Endometrial microvascular endothelial cells (primary cell): ENCODE data around the gene GRIK2. TPM values are rescaled to one million over a fixed set of nuclear protein-coding genes. Genes with fewer than 3 reads are reported as not detected.

ENCODE experiments used
- in situ Hi-C: cut with HindIII; loops from 2 replicates; pipeline ENCODE4 v1.10.0; 2017; ENCODE audit warnings: low sequenced_read_pairs, low pct_unique_long_range_greater_than_20kb; ENCODE audit errors: inconsistent ontology term
- total RNA-seq: library from RNA; depleted of rRNA; stranded (reverse); fragments of >200 nt; gene quantifications from one replicate; pipeline ENCODE4 v1.2.3, GENCODE V29; 2015; ENCODE audit errors: inconsistent ontology term

GRIK2 gene
- total RNA-seq, 1 donor from 2014 or later = under 0.01 TPM

DNA sequence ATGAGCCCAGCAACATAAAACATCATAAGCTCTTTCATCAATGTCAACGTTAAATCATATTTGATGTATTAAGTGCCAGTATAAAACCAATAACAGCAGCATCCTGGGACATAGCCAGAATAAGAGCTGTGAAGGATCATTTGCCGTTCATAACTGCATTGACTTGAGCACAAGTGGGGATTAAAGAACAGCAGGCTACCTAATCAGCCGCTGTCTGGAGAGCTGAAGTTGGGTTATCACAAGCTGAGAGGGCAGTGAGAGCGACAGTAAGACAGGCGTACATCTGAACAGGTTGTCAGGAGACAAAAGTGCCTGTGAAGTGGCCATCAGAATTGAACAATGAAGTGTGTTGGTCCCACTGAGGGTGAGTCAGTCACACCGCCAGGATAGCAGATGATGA is 269.6 kb downstream of the GRIK2 start:
- in situ Hi-C loops = no loop called here

DNA sequence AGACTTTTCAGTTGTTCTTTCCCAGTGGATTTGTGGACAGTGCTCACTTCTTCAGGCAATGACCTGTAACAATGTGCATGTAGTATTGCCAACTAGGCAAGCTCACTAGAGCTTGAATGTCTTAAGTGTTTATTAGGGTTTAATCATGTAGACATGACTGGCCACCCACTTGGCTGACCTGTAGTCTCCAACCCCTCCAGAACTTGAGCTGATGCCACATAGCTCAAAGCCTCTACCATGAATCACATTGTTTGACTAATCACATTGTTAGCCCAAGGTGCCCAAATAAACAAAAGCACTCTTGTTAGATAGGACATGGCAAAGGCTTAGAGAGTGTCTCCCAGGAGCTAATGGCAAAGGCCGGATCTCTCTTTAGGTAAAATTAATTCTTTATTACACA is 272.7 kb downstream of the GRIK2 start:
- in situ Hi-C loops = no loop called here

DNA sequence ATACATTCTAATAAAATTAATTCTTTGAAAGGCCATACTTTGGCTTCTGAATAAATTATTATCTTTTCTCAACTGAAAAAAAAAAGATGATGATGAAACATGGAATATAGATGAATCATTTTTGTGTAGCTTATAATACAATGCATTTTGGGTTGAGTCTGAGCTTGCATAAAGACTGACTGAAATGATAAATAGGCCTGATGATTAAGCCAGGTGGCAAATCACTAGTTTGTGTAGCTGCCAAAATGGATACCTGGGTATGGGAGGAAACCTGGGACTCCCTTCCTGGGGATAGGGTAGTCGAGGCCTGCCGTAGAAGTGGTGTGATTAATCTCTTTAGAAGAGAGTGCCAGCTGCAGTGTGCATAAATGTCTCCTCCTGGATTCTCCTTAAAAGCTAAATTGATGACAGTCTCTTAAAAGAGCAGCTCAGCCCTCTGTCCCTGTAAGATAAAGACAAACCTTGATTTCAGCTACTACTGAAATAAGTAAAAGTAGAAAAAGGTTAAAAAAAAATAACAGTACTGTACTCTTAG is 275.1 kb downstream of the GRIK2 start:
- in situ Hi-C loops = no loop called here

DNA sequence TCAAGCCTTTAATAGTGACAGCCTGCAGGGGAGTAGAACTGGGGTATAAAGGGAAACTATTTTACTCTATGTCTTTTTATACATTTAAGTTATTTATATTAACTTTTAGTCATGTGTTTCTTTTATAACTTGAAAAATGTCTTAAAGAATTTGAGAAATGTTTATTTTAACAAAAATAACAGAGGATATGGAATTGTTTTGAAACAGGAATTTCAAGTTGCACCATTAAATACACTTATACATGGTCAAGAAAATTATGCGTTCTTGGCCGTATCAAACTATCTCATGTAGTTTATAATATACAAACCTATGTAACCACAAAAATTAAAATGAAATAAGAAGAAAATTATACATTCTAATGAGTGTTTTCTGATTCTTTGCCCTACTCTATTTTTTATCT is 282.7 kb downstream of the GRIK2 start:
- in situ Hi-C loops = no loop called here

DNA sequence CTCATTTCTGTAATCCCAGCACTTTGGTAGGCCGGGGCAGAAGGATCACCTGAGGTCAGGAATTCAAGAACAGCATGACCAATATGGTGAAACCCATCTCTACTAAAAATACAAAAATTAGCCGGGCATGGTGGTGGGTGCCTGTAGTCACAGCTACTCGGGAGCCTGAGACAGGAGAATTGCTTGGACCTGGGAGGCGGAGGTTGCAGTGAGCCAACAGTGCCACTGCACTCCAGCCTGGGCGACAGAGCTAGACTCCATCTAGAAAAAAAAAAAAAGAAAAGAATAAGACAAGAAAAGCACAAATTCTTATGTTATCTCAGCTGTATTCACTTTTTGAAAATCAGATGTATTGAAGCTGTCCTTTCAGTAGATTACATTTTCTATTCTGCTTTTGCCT is 289.4 kb downstream of the GRIK2 start:
- in situ Hi-C loops = no loop called here

DNA sequence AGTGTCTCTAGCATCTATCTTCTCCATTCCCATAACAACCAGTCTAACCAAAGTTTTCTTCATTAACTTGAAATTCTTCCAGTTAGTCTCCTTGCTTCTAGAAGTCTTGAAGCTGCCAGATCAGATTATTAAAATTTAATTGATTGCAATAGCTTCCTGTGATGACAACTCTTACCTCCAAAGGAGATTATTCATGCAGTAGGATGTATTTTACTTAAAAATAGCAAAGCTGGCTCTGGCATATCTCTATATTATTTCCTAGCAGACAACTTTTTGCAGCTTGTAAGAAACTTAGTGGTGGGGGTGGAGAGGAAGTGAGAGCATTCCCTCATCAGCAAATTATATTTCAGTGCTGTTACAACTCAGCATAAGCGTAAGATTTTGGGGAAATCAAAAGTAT is 290.4 kb downstream of the GRIK2 start:
- in situ Hi-C loops = no loop called here

DNA sequence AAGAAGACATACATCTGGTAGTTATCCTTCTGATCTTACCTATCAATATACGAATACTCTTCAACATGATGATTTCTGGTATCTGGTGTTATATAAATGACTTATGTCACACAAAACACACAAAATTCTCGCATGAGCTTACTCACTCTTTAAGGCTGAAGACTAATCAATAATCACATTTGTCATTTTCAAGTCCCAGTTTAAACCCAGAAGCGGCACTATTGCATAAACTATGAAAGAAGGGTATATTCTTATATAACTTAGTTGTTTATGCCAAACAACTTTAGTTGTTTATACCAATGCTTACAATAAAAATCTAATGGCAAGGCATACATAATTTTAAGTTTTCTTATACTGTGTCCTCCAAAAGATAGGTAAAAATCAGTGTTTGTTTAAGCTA is 293.1 kb downstream of the GRIK2 start:
- in situ Hi-C loops = no loop called here

DNA sequence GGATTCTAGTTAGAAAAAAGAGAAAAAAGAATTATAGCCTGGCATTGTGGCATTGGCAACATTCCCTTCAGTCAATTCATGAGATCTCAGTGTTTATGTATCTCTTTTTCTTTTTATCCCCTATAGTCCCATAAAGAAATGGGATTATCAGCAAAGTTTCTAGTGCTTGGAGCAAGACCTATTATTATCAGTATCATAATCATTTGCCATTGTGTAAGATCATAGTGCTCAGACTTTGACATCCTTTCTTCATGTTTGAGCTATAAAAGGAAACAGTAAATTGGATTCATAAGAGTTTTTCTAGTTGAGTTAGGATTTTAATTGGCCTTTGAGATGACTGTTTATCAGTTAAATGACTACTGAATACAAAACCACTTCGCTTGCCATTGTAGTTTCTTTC is 295.6 kb downstream of the GRIK2 start:
- in situ Hi-C loops = no loop called here

DNA sequence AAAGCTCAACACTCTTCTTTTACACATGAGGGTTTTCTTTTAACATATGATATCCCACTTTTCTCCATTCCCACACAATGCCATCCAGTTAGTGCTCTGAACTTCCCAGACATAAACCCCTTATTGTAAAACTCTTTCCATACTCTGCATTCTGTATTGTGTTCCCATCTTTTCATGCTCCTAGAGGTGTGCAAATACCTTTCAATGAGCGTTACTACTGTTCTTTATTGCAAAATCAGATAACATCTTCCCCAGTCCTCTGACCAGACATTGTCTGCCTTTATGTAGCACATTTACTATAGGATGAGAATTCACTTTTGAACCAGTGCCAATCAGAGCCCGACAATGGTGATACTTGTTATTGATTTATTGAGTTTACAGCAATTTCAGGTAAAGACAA is 296.2 kb downstream of the GRIK2 start:
- in situ Hi-C loops = no loop called here

DNA sequence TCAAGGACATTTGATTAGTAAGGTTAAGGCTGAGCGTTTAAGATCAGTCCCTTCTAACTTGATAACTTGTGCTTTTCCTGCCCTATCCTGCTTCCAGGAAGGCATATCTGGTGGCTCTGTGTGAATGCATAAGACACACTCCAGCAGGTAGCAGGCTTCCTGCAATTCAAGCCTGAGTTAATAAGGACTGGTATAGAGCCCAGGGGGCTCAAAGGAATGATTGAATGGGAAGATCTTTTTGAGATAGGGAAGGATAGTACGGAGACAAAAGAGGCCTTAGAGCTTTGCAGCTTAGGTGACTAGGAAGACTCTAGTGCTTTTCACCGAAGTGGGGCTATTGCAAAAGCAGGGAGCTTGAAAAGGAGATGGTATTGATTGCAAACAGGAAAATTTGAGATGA is 307.1 kb downstream of the GRIK2 start:
- in situ Hi-C loops = no loop called here

DNA sequence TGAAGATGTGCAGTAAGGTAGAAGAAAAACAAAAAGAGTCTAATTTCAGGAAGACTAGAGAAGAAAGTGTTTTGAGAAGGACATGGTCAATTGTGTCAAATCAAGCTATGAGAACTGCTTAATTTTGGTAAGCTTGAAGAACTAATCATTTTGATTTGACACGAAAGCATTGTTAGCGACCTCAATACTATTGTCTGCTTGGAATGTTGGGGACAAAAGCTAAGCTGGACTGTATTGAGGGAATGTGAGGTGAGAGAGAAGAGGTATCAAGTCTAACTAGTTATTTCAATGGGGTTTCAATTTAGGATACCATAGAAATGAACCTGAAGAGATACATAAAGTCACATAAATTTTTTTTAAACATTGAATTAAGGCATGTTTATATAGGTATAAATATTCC is 309.8 kb downstream of the GRIK2 start:
- in situ Hi-C loops = no loop called here

DNA sequence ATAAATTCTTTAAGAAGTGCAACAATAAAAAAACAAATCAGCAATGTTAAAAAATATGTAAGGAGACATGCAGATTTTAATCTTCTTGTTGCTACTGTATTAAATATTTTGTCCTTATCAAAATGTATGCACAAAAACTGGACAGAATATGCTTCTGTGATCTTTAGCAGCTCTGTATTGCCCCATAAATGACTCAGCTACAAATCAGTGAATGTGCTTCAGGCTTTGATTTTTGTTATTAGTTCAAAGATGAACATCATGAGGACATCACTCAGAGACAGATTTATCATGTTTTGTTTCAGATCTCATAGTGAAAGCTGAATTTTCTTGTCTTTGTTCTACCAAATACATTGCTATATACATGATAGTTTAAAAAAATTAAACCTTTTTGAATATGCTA is 312.4 kb downstream of the GRIK2 start:
- in situ Hi-C loops = no loop called here

DNA sequence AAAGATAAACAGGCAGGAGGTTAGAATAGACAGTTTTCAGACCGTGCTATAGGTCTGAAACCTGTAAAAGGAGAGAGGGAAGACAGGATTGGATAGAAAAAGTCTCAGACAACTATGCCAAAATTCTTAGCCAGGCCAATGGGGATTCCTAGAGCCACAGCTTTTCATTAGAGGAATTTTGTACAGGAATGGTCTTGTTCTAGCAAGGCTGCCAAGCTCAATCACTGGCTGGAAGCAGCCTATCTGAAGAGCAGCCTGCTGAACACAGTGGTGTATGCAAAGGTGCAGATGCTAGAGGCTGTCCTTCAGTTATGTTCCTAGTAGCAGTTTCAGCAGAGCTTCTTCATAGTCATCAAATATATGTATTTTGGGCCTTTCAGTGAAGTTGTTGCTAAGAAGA is 313.1 kb downstream of the GRIK2 start:
- in situ Hi-C loops = no loop called here

DNA sequence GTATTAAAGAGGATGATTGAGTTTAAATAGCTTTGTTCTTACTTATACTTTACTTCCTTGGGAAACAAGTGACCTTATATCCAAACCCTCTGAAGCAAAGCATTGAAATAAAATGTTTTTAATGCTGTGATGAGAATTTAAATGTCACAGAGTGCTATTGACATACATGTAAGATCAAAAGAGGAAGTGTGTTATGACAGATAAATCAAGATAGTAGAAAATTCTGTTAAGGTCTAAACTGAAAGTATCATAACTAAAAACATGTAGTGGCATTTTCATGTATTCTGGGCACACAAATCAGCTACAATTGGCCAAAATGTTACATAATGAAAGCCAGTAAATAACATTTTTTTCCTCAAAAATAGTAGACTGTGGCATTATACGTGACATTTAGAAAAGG is 318.0 kb downstream of the GRIK2 start:
- in situ Hi-C loops = no loop called here

DNA sequence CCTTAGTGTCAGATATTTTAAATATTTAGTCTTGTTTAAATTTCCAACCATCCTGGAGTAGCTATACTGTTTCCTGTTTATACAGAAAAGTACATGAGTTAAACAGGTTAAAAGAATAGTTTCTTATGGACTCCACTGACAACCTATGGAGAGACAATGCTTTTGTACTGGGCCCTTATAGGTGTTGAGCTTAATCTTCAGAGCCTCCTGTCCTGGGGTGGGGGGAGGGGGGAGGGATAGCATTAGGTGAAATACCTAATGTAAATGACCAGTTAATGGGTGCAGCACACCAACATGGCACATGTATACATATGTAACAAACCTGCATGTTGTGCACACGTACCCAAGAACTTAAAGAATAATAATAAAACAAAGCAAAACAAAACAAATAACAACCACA is 322.9 kb downstream of the GRIK2 start:
- in situ Hi-C loops = no loop called here

DNA sequence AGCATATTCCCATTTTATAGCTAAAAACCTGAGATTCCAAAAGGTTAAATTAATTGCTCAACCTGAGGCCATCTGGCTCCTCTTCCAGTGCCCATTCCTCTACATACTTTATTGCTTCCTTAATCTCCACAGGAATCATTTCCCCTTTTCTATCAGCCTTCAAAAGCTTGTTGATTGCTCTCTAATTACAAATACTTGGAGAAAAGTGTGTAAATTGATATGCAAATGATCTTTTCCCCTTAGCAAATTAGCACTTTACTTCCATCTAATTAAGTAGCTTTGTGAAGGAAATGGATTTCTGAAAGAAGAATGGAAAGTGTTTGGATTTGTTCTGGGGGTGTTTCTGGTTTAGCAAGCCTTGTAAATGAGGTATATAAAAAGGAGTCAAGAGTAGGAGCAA is 323.3 kb downstream of the GRIK2 start:
- in situ Hi-C loops = no loop called here

DNA sequence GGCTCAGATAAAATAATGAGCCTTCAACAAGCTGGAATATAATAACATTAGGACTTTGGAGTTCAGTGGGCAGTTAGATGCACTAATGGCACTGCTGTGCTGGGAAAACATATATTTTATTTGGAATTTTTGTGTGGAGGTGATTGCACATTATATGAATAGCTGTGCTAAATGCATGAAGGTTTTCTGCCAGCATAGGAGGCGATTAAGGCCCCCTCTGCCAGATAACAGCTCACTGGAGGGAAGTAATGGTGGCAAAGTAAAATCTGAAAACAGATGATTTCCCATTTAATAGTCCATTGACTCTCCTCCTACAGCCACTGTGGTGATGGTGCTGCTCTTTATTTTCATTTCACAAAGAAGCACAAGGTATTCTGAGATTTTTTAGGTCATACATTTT is 326.0 kb downstream of the GRIK2 start:
- in situ Hi-C loops = no loop called here

DNA sequence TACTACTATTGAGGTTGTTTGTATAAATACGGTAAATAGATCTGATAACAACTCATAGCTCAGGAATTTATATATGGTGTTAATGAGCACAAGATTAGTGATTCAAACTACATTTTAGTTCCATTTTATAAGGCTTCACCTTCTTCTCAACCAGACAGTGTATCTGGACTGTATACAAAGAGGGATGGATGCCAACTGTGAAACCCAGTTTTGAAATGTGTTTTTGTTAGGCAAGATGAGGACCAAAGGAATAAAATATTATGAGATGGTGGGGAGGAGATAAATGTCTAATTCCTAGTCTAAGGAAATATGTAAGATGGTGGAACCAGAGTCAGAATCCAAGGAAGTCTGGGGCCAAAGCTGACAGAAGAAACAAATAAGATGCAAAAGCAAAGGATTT is 329.0 kb downstream of the GRIK2 start:
- in situ Hi-C loops = no loop called here

DNA sequence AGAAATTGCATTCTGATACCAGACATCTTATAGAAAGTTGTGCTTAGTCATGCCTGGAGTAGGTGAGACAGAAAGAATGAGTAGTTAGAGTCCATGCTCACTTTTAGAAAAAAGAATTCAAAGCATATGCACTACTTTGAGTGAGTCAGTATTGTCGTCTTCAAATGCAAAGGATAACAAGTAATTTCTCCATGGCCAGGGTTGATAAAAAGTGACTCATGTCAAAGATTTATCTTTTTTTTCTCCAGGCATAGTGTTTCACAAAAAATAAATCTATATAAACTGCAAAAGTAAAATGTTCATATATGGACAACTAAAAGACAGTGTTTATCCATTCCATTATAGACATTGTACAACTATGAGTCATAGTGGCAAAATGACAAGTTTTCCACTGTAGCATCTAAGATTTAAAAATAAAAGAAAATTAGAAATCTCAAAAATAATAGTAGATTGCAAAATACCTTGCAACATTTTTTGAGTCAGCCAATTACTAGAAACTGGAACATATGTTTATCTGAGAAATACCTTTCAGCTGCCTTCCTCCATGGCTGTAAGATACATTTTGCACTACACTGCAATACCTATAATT is 329.6 kb downstream of the GRIK2 start:
- in situ Hi-C loops = no loop called here

DNA sequence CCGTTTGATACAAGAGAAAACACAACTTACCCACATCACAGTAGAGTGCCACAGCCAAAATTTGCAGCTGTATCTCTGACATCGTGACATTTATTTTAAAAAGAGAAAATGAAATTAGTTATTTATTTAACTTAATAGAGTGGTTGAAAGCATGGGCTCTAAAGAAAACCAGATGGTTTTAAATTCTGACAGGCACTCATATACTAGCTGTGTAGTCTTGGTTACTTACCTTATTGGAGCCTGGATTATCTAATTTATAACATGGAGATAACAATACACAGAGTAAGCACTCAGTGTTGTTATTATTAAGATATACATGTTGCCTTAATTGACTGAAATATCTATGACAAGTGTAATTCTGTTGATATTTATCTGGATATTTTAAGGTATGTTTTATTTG is 334.9 kb downstream of the GRIK2 start:
- in situ Hi-C loops = no loop called here

DNA sequence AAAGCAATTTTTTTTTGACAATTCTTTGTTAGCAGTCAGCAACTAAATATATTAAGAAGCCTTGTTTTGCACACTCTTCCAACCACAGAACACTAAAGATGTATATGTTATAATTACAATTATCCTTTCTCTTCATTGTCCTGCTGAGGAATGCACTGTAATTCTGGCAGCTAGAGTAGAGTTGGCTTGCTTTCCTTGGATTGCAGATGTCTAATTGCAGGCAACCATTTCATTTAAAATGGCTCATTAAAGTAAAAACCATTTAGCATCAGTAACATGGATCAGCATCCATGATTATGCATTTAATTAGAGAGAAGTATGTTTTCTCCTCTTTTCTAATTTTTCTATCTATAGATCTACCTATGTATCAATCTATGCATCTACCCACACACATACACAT is 335.4 kb downstream of the GRIK2 start:
- in situ Hi-C loops = no loop called here
